Loucy (cell line): Measurements from ENCODE around the gene CELF4.

Experiments used
- H2AFZ ChIP-seq: fragments of 200-600 bp; sonication (generic); 2 replicates; pipeline ENCODE4 v1.6.0; 2016; ENCODE audit warnings: antibody characterized with exemption, mild to moderate bottlenecking, low read length, moderate library complexity
- H3F3A ChIP-seq: fragments of 200-600 bp; 2 replicates; pipeline ENCODE4 v1.6.0; 2016; ENCODE audit warnings: antibody characterized with exemption, low read depth, mild to moderate bottlenecking
- H3K27me3 ChIP-seq: fragments of 200-600 bp; sonication (generic); 2 replicates; pipeline ENCODE4 v1.6.1; 2014; ENCODE audit warnings: low read length, mild to moderate bottlenecking; ENCODE audit not compliant: insufficient read depth, poor library complexity, severe bottlenecking
- H3K36me3 ChIP-seq: fragments of 200-600 bp; sonication (generic); 2 replicates; pipeline ENCODE4 v1.6.1; 2016; ENCODE audit warnings: low read length; ENCODE audit not compliant: insufficient read depth
- H3K4me1 ChIP-seq: fragments of 200-600 bp; sonication (generic); 2 replicates; pipeline ENCODE4 v1.5.1; 2014; ENCODE audit warnings: low read length, mild to moderate bottlenecking; ENCODE audit not compliant: insufficient read depth, poor library complexity, severe bottlenecking
- H3K4me2 ChIP-seq: fragments of 200-600 bp; sonication (generic); 2 replicates; pipeline ENCODE4 v1.6.0; 2014; ENCODE audit warnings: antibody characterized with exemption, low read length, low read depth, mild to moderate bottlenecking; ENCODE audit not compliant: poor library complexity, severe bottlenecking
- H3K4me3 ChIP-seq: fragments of 200-600 bp; sonication (generic); 2 replicates; pipeline ENCODE4 v1.5.1; 2014; ENCODE audit warnings: low read length, mild to moderate bottlenecking, mixed read lengths; ENCODE audit not compliant: poor library complexity, severe bottlenecking
- H3K79me2 ChIP-seq: fragments of 200-600 bp; sonication (generic); 2 replicates; pipeline ENCODE4 v1.6.1; 2014; ENCODE audit warnings: low read length; ENCODE audit not compliant: insufficient read depth
- H3K9ac ChIP-seq: fragments of 200-600 bp; sonication (generic); 2 replicates; pipeline ENCODE4 v1.6.0; 2014; ENCODE audit warnings: mild to moderate bottlenecking, low read depth, low read length, moderate library complexity; ENCODE audit not compliant: poor library complexity, severe bottlenecking
- H3K9me2 ChIP-seq: fragments of 200-600 bp; sonication (generic); replicated peaks from 2 replicates; pipeline ENCODE4 v1.6.1; 2016; ENCODE audit warnings: low read depth, low read length, mixed read lengths
- H3K9me3 ChIP-seq: fragments of 200-600 bp; sonication (generic); 2 replicates; pipeline ENCODE4 v1.6.1; 2014; ENCODE audit warnings: mild to moderate bottlenecking, antibody characterized with exemption, low read length, low read depth; ENCODE audit not compliant: insufficient read depth
- H4K20me1 ChIP-seq: fragments of 200-600 bp; sonication (generic); 2 replicates; pipeline ENCODE4 v1.6.0; 2014; ENCODE audit warnings: antibody characterized with exemption, low read length, mild to moderate bottlenecking; ENCODE audit not compliant: insufficient read depth, poor library complexity, severe bottlenecking
- EZH2phosphoT487 ChIP-seq: fragments of 200-600 bp; IDR thresholded peaks from 2 replicates; pipeline ENCODE4 v1.6.1; 2018; ENCODE audit warnings: antibody characterized with exemption, mild to moderate bottlenecking, moderate library complexity, borderline replicate concordance
- TF ChIP-seq, protein P1 (sequence below): fragments of 200-600 bp; sonication (generic); conservative IDR thresholded peaks from 2 replicates; pipeline ENCODE4 v1.5.1; 2014; ENCODE audit warnings: mild to moderate bottlenecking, antibody characterized with exemption, low read length

The CELF4 gene

DNA sequence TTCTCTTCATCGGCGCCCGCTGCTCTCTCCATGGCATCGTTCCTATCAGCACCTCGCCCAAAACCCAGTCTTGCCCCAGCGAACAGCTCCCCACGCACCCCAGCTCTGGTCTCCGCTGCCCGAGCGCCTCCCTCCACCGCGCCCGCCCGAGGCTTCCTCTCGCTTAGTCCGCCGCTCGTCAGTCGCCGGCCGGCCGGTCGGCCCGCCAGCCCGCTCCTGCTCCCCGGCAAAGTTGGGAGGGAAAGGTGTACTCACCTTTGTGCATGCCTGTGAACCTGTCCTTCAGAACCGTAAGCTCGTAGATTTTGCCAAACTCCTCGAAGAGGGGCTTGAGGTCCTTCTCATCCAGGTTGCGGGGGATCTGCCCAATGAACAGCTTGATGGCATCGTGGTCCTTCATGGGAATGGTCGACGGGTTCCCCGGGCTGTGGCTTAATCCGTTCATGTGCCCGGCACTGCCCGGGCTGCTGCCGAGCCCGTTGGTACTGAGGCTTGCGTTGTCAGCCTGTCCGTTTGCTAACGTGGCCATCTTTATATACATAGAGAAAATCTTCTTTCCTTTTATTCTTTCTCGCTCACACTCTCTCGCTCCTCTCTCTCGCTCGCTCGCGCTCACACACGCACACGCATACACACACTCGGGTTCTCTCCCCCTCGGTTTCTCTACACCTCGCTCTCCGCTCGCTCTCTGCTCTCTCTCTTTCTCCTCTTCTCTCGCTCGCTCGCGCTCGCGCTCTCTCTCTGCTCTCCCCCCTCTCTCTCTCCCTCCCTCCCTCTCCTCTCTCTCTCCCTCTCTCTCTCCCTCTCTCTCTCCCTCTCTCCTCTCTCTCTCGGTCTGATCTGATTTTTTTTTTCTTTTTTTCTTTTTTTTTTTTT lies at the start of gene CELF4:
TSS of gene CELF4 (minus strand) at position 698 of the 876 bp plus-strand sequence.
- Histone ChIP-seq H2AFZ (no peak within 1 kb of the TSS), H3K4me3 (no peak within 1 kb of the TSS)
- TF ChIP-seq, protein P1, sequence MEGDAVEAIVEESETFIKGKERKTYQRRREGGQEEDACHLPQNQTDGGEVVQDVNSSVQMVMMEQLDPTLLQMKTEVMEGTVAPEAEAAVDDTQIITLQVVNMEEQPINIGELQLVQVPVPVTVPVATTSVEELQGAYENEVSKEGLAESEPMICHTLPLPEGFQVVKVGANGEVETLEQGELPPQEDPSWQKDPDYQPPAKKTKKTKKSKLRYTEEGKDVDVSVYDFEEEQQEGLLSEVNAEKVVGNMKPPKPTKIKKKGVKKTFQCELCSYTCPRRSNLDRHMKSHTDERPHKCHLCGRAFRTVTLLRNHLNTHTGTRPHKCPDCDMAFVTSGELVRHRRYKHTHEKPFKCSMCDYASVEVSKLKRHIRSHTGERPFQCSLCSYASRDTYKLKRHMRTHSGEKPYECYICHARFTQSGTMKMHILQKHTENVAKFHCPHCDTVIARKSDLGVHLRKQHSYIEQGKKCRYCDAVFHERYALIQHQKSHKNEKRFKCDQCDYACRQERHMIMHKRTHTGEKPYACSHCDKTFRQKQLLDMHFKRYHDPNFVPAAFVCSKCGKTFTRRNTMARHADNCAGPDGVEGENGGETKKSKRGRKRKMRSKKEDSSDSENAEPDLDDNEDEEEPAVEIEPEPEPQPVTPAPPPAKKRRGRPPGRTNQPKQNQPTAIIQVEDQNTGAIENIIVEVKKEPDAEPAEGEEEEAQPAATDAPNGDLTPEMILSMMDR, result no peak
- no peak for TF ChIP-seq EZH2phosphoT487

DNA sequence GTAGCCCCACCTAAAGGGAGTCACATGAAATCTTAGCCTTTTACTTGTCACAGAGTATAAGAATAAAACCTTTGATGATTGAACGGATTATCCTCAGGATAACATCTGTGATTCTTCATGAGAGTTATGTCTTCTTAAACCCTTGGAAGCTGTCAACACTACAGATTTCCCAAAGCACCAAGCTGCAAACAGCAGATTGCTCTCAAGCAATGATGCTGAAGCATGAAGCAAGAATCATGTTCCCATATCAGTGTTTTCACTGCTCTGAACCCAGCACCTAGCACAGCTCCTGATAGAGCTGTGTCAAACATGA lies 47.6 kb upstream of the CELF4 start:
- H3K4me3 ChIP-seq, result no peak overlapping the region
- no peaks in the 10 kb centered on the region for H3K9me3 ChIP-seq
- no peaks in the 10 kb centered on the region for H4K20me1 ChIP-seq
- TF ChIP-seq, protein P1, result no peak
- TF ChIP-seq EZH2phosphoT487, result no peak
- H3K4me1 ChIP-seq, result no peaks in the 10 kb centered on the region
- no peak overlapping the region for H3K4me2 ChIP-seq
- H3K79me2 ChIP-seq, result no peaks in the 10 kb centered on the region
- no peaks in the 10 kb centered on the region for H3K27me3 ChIP-seq
- no peaks in the 10 kb centered on the region for H3K9me2 ChIP-seq
- no peak overlapping the region for H2AFZ ChIP-seq
- no peak overlapping the region for H3K9ac ChIP-seq
- no peaks in the 10 kb centered on the region for H3K36me3 ChIP-seq
- H3F3A ChIP-seq, result no peaks in the 10 kb centered on the region

More for the DNA sequence above, at the start of gene CELF4:
- no peaks in the 10 kb centered on the region for H3K27me3 ChIP-seq
- H3K36me3 ChIP-seq, result no peaks in the 10 kb centered on the region
- no peak within 1 kb of the TSS for H3K9ac ChIP-seq
- no peaks in the 10 kb centered on the region for H4K20me1 ChIP-seq
- H3K9me2 ChIP-seq, result no peaks in the 10 kb centered on the region
- H3K4me1 ChIP-seq, result no peaks in the 10 kb centered on the region
- H3F3A ChIP-seq, result no peaks in the 10 kb centered on the region
- H3K79me2 ChIP-seq, result no peaks in the 10 kb centered on the region
- H3K4me2 ChIP-seq, result no peak within 1 kb of the TSS
- H3K9me3 ChIP-seq, result no peaks in the 10 kb centered on the region

DNA sequence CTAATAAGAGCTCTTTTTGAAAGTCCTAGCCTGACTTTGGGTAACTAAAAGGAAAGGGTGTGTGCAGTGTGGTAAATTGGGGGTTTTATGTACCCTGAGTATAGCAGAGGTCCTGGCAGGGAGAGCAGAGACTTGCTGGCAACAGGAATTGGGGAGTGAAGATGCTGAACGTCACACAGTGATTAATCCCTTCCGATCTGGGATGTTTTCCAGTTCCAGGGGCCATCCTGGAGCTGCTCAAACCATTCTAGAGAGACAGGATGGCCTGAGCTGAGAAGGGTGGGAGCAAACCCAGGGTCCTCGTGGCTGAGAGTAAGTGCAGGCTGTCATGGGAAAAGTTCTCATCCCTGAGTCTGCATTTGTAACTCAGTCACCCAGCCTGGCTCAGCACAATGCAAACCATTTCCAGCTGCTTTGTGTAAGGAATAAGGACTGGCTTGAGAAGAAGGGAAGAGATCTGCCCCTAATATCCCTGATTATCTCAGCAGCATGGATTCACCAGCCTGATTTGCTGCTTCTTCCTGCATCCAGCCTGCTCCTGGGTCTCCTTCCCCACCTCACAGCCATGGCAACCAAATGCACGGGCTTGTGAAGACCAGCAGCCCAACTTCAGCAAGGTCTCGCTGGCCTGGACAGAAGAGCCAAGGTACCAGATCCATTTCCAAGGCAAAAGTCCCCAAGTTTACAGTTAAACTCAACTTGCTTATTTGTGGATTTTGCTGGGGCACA lies 47.1 kb upstream of the CELF4 start:
- Histone ChIP-seq H3K4me2 (no peak overlapping the region), H2AFZ (no peak overlapping the region), H3K27me3 (no peaks in the 10 kb centered on the region), H3F3A (no peaks in the 10 kb centered on the region), H3K4me1 (no peaks in the 10 kb centered on the region), H3K36me3 (no peaks in the 10 kb centered on the region), H3K4me3 (no peak overlapping the region), H4K20me1 (no peaks in the 10 kb centered on the region), H3K9ac (no peak overlapping the region), H3K9me2 (no peaks in the 10 kb centered on the region), H3K9me3 (no peaks in the 10 kb centered on the region), H3K79me2 (no peaks in the 10 kb centered on the region)
- TF ChIP-seq, protein P1, result no peak
- no peak for TF ChIP-seq EZH2phosphoT487
